Keratinocyte (primary cell): ENCODE data around the gene CRYBA2. TPM values are rescaled to one million over a fixed set of nuclear protein-coding genes. Genes with fewer than 3 reads are reported as not detected.
A peak's percentile ranks its signal among the peaks of the same experiment; 100 is the strongest.

Experiments used
- DNase-seq: peaks from one replicate; pipeline ENCODE4 v3.0.0-alpha.2; 2011; ENCODE audit warnings: low read depth, missing footprints, low spot score
- FAIRE-seq: peaks from 2 replicates; lab custom pipeline; 2011; peaks lifted over from hg19 to GRCh38; lab: Jason Lieb, UNC
- H2AFZ ChIP-seq: 2 replicates; pipeline ENCODE4 v1.6.0; 2012; ENCODE audit warnings: low read length, control low read depth, inconsistent platforms; ENCODE audit not compliant: control insufficient read depth
- H3K27ac ChIP-seq: 2 replicates; pipeline ENCODE4 v1.5.1; 2011; ENCODE audit warnings: low read length; ENCODE audit not compliant: control insufficient read depth, insufficient read depth
- H3K27me3 ChIP-seq: 3 replicates; pipeline ENCODE4 v1.6.0; 2011; ENCODE audit warnings: low read length; ENCODE audit not compliant: control insufficient read depth, insufficient read depth; ENCODE audit errors: extremely low read depth
- H3K36me3 ChIP-seq, 2 experiments: 2 replicates in 1 of 2; 3 replicates in 1 of 2; pipeline ENCODE4 v1.5.1; 2011; ENCODE audit warnings: low read length in 2 of 2, mild to moderate bottlenecking in 1 of 2; ENCODE audit not compliant: control insufficient read depth in 2 of 2, insufficient read depth in 2 of 2; ENCODE audit errors: extremely low read depth in 1 of 2
- H3K4me1 ChIP-seq: 3 replicates; pipeline ENCODE4 v1.5.1; 2011; ENCODE audit warnings: low read length; ENCODE audit not compliant: control insufficient read depth, insufficient read depth; ENCODE audit errors: extremely low read depth
- H3K4me2 ChIP-seq: 3 replicates; pipeline ENCODE4 v1.6.0; 2011; ENCODE audit warnings: low read depth, low read length; ENCODE audit not compliant: control insufficient read depth, insufficient read depth; ENCODE audit errors: extremely low read depth
- H3K4me3 ChIP-seq, 3 experiments: fragments of 200-600 bp in 1 of 3; sonication (generic) in 1 of 3; 2 replicates in 2 of 3; 3 replicates in 1 of 3; pipeline ENCODE4 v1.5.1; 2011 to 2016; ENCODE audit warnings: low read length in 3 of 3, mild to moderate bottlenecking in 3 of 3, control low read depth in 2 of 3, inconsistent platforms in 1 of 3, low read depth in 1 of 3, mixed read lengths in 1 of 3, mixed run types in 1 of 3, moderate library complexity in 1 of 3; ENCODE audit not compliant: control insufficient read depth in 2 of 3, insufficient read depth in 2 of 3; ENCODE audit errors: extremely low read depth in 1 of 3
- H3K79me2 ChIP-seq: 2 replicates; pipeline ENCODE4 v1.6.0; 2012; ENCODE audit warnings: low read length; ENCODE audit not compliant: control insufficient read depth, insufficient read depth
- H3K9ac ChIP-seq: 3 replicates; pipeline ENCODE4 v1.6.0; 2011; ENCODE audit warnings: low read length; ENCODE audit not compliant: control insufficient read depth, insufficient read depth; ENCODE audit errors: extremely low read depth
- H3K9me1 ChIP-seq: 3 replicates; pipeline ENCODE4 v1.6.0; 2011; ENCODE audit warnings: low read length; ENCODE audit not compliant: control insufficient read depth, insufficient read depth; ENCODE audit errors: extremely low read depth
- H3K9me3 ChIP-seq: 2 replicates; pipeline ENCODE4 v1.5.1; 2012; ENCODE audit warnings: low read depth, low read length; ENCODE audit not compliant: control insufficient read depth
- H4K20me1 ChIP-seq: 3 replicates; pipeline ENCODE4 v1.6.0; 2011; ENCODE audit warnings: low read length; ENCODE audit not compliant: control insufficient read depth, insufficient read depth; ENCODE audit errors: extremely low read depth
- CTCF ChIP-seq, 3 experiments: IDR thresholded peaks in 1 of 3; conservative IDR thresholded peaks in 1 of 3; optimal IDR thresholded peaks in 1 of 3; 2 replicates in 2 of 3; 3 replicates in 1 of 3; pipeline versions ENCODE3 to v1.5.1; 2011; ENCODE audit warnings: low read length in 3 of 3, mild to moderate bottlenecking in 3 of 3, moderate library complexity in 2 of 3, control low read depth in 1 of 3, inconsistent platforms in 1 of 3; ENCODE audit not compliant: insufficient read depth in 2 of 3; ENCODE audit errors: extremely low read depth in 1 of 3
- EZH2 ChIP-seq: IDR thresholded peaks from one replicate; pipeline ENCODE4 v1.6.1; 2012; ENCODE audit warnings: inconsistent platforms, mild to moderate bottlenecking, low read length, moderate library complexity
- dilution Hi-C: fragments of 300-500 bp; cut with MboI; formaldehyde crosslinking; loops from one replicate; pipeline ENCODE4 v1.7.0; 2020; ENCODE audit warnings: low sequenced_read_pairs; ENCODE audit not compliant: extremely low pct_ligation_motif_present
- polyA plus RNA-seq, 5 experiments: library from polyadenylated mRNA; depleted of rRNA in 3 of 5; stranded (reverse) in 3 of 5; stranded (forward) in 1 of 5; unstranded in 1 of 5; fragments of >200 nt; gene quantifications; 1 replicate in 1 of 5; 2 replicates in 3 of 5; 3 replicates in 1 of 5; pipeline versions ENCODE4 v1.2.1 to v1.2.3, GENCODE V29; 2011 to 2012; ENCODE audit warnings: missing spikeins in 2 of 5, low read depth in 1 of 5, low replicate concordance in 1 of 5

The CRYBA2 gene
- polyA plus RNA-seq, 1 donor (not counting 4 experiments of a cell fraction or from before 2014, with no cell fraction given), result not detected

- Histone ChIP-seq H3K9me1 (no peaks in the 10 kb centered on the region), H3K9me3 (no peaks in the 10 kb centered on the region), H4K20me1 (peaks cover 8% of the 10 kb centered on the region), H3K4me2 (peak overlapping the region; percentile 77), H2AFZ (no peak overlapping the region), H3K9ac (no peak overlapping the region), H3K27me3 (peaks cover 52% of the 10 kb centered on the region), H3K27ac (no peak overlapping the region), H3K4me1 (peaks cover 10% of the 10 kb centered on the region), H3K36me3 (no peaks in the 10 kb centered on the region), H3K4me3 (peak overlapping the region; percentile 19 to 41 (median 23)), H3K79me2 (no peaks in the 10 kb centered on the region)
- dilution Hi-C loops, result no loop called here
- TF ChIP-seq CTCF (optimal IDR thresholded peaks at IDR 0.05 in 1 of 3, IDR thresholded peaks at IDR 0.05 in 1 of 3, conservative IDR thresholded peaks at IDR 0.05 in 1 of 3; ENCODE audit: extremely low read depth in 1 of 3, insufficient read depth in 2 of 3, low read length in 3 of 3) (no peak), EZH2 (no peak)
- FAIRE-seq (no peak), DNase-seq (peak; percentile 32)
Measured at GRCh38 chr2:218962859-218963492, 30.2 kb downstream of the CRYBA2 start.

- Histone ChIP-seq H3K4me1 (peaks cover 10% of the 10 kb centered on the region), H3K9ac (no peak overlapping the region), H3K36me3 (no peaks in the 10 kb centered on the region), H3K27ac (no peak overlapping the region), H2AFZ (no peak overlapping the region), H3K4me3 (no peak overlapping the region), H3K9me3 (no peaks in the 10 kb centered on the region), H4K20me1 (peaks cover 8% of the 10 kb centered on the region), H3K4me2 (no peak overlapping the region), H3K27me3 (peaks cover 56% of the 10 kb centered on the region), H3K79me2 (no peaks in the 10 kb centered on the region), H3K9me1 (no peaks in the 10 kb centered on the region)
- dilution Hi-C loops, result no loop called here
- TF ChIP-seq CTCF (optimal IDR thresholded peaks at IDR 0.05 in 1 of 3, IDR thresholded peaks at IDR 0.05 in 1 of 3, conservative IDR thresholded peaks at IDR 0.05 in 1 of 3; ENCODE audit: extremely low read depth in 1 of 3, insufficient read depth in 2 of 3, low read length in 3 of 3) (no peak), EZH2 (no peak)
- DNase-seq (no peak), FAIRE-seq (no peak)
Measured at GRCh38 chr2:218961651-218962570, 31.3 kb downstream of the CRYBA2 start.
